Loucy (cell line): Measurements from ENCODE around the gene STAT5B.

Experiments
- CTCF ChIP-seq: fragments of 200-600 bp; sonication (generic); conservative IDR thresholded peaks from 2 replicates; pipeline ENCODE4 v1.5.1; 2014; ENCODE audit warnings: mild to moderate bottlenecking, antibody characterized with exemption, low read length
- EZH2phosphoT487 ChIP-seq: fragments of 200-600 bp; IDR thresholded peaks from 2 replicates; pipeline ENCODE4 v1.6.1; 2018; ENCODE audit warnings: antibody characterized with exemption, mild to moderate bottlenecking, moderate library complexity, borderline replicate concordance

DNA sequence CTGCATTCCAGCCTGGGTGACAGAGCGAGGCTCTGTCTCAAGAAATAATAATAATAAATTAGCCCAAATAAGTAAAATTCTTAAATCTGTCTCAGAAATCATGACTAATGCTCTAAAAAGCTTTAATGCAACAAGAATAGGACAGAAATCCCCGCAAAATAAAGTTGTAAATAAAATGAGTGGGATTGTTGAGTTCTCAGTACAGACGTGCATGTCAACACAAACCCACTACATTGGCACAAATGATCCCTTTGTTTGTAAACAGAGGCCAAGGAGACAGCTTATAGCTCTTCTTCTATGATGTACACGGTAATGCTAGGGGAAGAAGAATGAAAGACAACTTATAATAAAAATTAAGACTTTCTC is 6.0 kb downstream of the STAT5B start:
- TF ChIP-seq CTCF (no peak), EZH2phosphoT487 (no peak)
